Esophagus squamous epithelium (tissue), 4 donors: ENCODE measurements around the gene BTAF1.

Source experiments
- CTCF ChIP-seq, 6 experiments: fragments of 450-650 bp in 4 of 6; fragments of 200-600 bp in 2 of 6; sonication (generic) in 2 of 6; IDR thresholded peaks; one replicate each; pipeline ENCODE4 v1.5.1; 2016 to 2019; ENCODE audit warnings: antibody characterized with exemption in 6 of 6, mild to moderate bottlenecking in 4 of 6, moderate library complexity in 4 of 6
- POLR2A ChIP-seq, 4 donors: fragments of 450-650 bp; IDR thresholded peaks; one replicate each; pipeline ENCODE4 v1.6.1; 2017; ENCODE audit warnings: antibody characterized with exemption in 4 of 4, mild to moderate bottlenecking in 4 of 4, moderate library complexity in 3 of 4

- TF ChIP-seq CTCF (IDR thresholded peaks at IDR 0.05) (no peak), POLR2A (IDR thresholded peaks at IDR 0.05) (no peak)
Measured at GRCh38 chr10:92042541-92042940, 119.0 kb downstream of the BTAF1 start.
